ENCODE results near the gene TUBA8. TPM values are rescaled to one million over a fixed set of nuclear protein-coding genes. Genes with fewer than 3 reads are reported as not detected.
"Not testable (repeated sequence)": the region's sequence is repeated elsewhere in the genome, so short reads cannot be mapped to it uniquely, and the experiment has no call there.

The TUBA8 gene
- total and polyA plus RNA-seq, 2 donors (not counting 3 experiments of a cell fraction or from before 2014, with no cell fraction given): 6.9 to 8.9 TPM

DNA sequence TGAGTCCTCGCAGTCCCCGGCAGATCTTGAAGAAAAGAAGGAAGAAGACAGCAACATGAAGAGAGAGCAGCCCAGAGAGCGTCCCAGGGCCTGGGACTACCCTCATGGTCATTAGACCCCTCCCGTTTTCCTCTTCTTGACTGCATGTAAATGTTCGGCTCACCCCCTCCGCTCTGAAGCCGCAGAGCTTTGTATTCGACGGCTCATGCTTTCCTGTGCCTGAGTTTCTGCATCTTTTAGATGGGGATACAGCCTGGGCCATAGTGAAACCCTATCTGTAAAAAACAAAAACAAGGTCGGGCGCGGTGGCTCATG is 47.1 kb downstream of the TUBA8 start:
- peak overlapping the region; percentile 21 for H3K9ac ChIP-seq (replicated peaks; ENCODE audit: extremely low read depth, insufficient read depth, low read length)
- peaks cover 25% of the 10 kb centered on the region for H3K79me2 ChIP-seq (ENCODE audit: control insufficient read depth, insufficient read depth, low read length)
- no peak overlapping the region for H3K4me2 ChIP-seq (ENCODE audit: insufficient read depth, low read length)
- intact Hi-C loops (cut with micrococcal nuclease): loop anchor here (2.0 kb wide), 1 partner anchor 65 kb away; no protein-coding TSS in a partner anchor
- H4K20me1 ChIP-seq (replicated peaks; ENCODE audit: control insufficient read depth, extremely low read depth, insufficient read depth, low read length): no peaks in the 10 kb centered on the region
- H3K4me3 ChIP-seq (replicated peaks in 1 of 3; ENCODE audit: insufficient read depth in 1 of 3, low read depth in 1 of 3, low read length in 3 of 3): no peak overlapping the region
- ChIA-PET POLR2A (no interaction called here), CTCF (interaction anchor here (0.6 to 2.2 kb wide), 4 partner anchors 16 to 200 kb away, joined by 3 to 10 read pairs (median 4); no protein-coding TSS in a partner anchor)
- H3K27ac ChIP-seq (ENCODE audit: insufficient read depth, low read depth, low read length): peak overlapping the region; percentile 61
- peak overlapping the region; percentile 67 for H2AFZ ChIP-seq (ENCODE audit: low read depth, low read length)
- H3K4me1 ChIP-seq (ENCODE audit: control insufficient read depth, extremely low read depth, insufficient read depth, low read length): peaks cover 22% of the 10 kb centered on the region
- DNase-seq (ENCODE audit: low read depth, low spot score) (no peak), FAIRE-seq (no peak)
- no TSS peak for BruUV-seq (replicated peaks)
- TF ChIP-seq POLR2A (IDR thresholded peaks at IDR 0.05; ENCODE audit: low read depth, low read length) (no peak), GATA2 (IDR thresholded peaks at IDR 0.05; ENCODE audit: insufficient read depth, insufficient read length, low read depth, low read length) (no peak)
- TF ChIP-seq, protein P1, sequence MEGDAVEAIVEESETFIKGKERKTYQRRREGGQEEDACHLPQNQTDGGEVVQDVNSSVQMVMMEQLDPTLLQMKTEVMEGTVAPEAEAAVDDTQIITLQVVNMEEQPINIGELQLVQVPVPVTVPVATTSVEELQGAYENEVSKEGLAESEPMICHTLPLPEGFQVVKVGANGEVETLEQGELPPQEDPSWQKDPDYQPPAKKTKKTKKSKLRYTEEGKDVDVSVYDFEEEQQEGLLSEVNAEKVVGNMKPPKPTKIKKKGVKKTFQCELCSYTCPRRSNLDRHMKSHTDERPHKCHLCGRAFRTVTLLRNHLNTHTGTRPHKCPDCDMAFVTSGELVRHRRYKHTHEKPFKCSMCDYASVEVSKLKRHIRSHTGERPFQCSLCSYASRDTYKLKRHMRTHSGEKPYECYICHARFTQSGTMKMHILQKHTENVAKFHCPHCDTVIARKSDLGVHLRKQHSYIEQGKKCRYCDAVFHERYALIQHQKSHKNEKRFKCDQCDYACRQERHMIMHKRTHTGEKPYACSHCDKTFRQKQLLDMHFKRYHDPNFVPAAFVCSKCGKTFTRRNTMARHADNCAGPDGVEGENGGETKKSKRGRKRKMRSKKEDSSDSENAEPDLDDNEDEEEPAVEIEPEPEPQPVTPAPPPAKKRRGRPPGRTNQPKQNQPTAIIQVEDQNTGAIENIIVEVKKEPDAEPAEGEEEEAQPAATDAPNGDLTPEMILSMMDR (IDR thresholded peaks at IDR 0.05; ENCODE audit: extremely low read depth in 1 of 2, insufficient read depth in 1 of 2, low read depth in 1 of 2, low read length in 2 of 2): no peak
- no peaks in the 10 kb centered on the region for H3K9me3 ChIP-seq (replicated peaks; ENCODE audit: control insufficient read depth, insufficient read depth, low read length)
- no peaks in the 10 kb centered on the region for H3K9me1 ChIP-seq (replicated peaks; ENCODE audit: control insufficient read depth, extremely low read depth, insufficient read depth, low read length)
- H3K36me3 ChIP-seq (ENCODE audit: control insufficient read depth in 2 of 2, extremely low read depth in 1 of 2, insufficient read depth in 2 of 2, low read length in 2 of 2): no peaks in the 10 kb centered on the region
- H3K27me3 ChIP-seq (ENCODE audit: control insufficient read depth in 2 of 2, insufficient read depth in 2 of 2, low read length in 2 of 2): no peaks in the 10 kb centered on the region
- dilution Hi-C loops (cut with MboI; ENCODE audit: extremely low pct_ligation_motif_present, low sequenced_read_pairs): no loop called here

DNA sequence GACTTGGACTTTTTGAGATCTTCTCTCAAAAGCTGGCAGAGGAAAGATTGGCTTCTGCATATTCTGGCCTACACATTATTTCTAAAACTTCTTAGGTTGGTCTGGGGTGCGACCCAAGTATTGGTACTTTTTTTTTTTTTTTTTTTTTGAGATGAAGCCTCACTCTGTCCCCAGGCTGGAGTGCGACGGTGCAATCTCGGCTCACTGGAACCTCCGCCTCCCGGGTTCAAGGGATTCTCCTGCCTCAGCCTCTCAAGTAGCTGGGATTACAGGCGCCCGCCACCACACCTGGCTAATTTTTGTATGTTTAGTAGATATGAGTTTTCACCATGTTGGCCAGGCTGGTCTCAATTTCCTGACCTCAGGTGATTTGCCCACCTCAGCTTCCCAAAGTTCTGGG is 50.0 kb downstream of the TUBA8 start:
- H3K36me3 ChIP-seq (ENCODE audit: control insufficient read depth in 2 of 2, extremely low read depth in 1 of 2, insufficient read depth in 2 of 2, low read length in 2 of 2); H3K9me1 ChIP-seq (replicated peaks; ENCODE audit: control insufficient read depth, extremely low read depth, insufficient read depth, low read length); H3K9me3 ChIP-seq (replicated peaks; ENCODE audit: control insufficient read depth, insufficient read depth, low read length); H3K4me2 ChIP-seq (ENCODE audit: insufficient read depth, low read length); H2AFZ ChIP-seq (ENCODE audit: low read depth, low read length); dilution Hi-C loops (cut with MboI; ENCODE audit: extremely low pct_ligation_motif_present, low sequenced_read_pairs); BruUV-seq (replicated peaks); intact Hi-C loops (cut with micrococcal nuclease); H3K9ac ChIP-seq (replicated peaks; ENCODE audit: extremely low read depth, insufficient read depth, low read length); DNase-seq (ENCODE audit: low read depth, low spot score); POLR2A ChIA-PET; H3K27me3 ChIP-seq (ENCODE audit: control insufficient read depth in 2 of 2, insufficient read depth in 2 of 2, low read length in 2 of 2); CTCF ChIA-PET; FAIRE-seq; H4K20me1 ChIP-seq (replicated peaks; ENCODE audit: control insufficient read depth, extremely low read depth, insufficient read depth, low read length); H3K79me2 ChIP-seq (ENCODE audit: control insufficient read depth, insufficient read depth, low read length); H3K4me3 ChIP-seq (replicated peaks in 1 of 3; ENCODE audit: insufficient read depth in 1 of 3, low read depth in 1 of 3, low read length in 3 of 3); H3K27ac ChIP-seq (ENCODE audit: insufficient read depth, low read depth, low read length): not testable (repeated sequence)
- H3K4me1 ChIP-seq (ENCODE audit: control insufficient read depth, extremely low read depth, insufficient read depth, low read length): peaks cover 22% of the 10 kb centered on the region

- BruUV-seq (replicated peaks); H3K36me3 ChIP-seq (ENCODE audit: control insufficient read depth in 2 of 2, extremely low read depth in 1 of 2, insufficient read depth in 2 of 2, low read length in 2 of 2); H3K9ac ChIP-seq (replicated peaks; ENCODE audit: extremely low read depth, insufficient read depth, low read length); POLR2A ChIA-PET; H3K4me2 ChIP-seq (ENCODE audit: insufficient read depth, low read length); H3K9me1 ChIP-seq (replicated peaks; ENCODE audit: control insufficient read depth, extremely low read depth, insufficient read depth, low read length); FAIRE-seq; DNase-seq (ENCODE audit: low read depth, low spot score); H2AFZ ChIP-seq (ENCODE audit: low read depth, low read length); H3K9me3 ChIP-seq (replicated peaks; ENCODE audit: control insufficient read depth, insufficient read depth, low read length); CTCF ChIA-PET; H3K27ac ChIP-seq (ENCODE audit: insufficient read depth, low read depth, low read length); H4K20me1 ChIP-seq (replicated peaks; ENCODE audit: control insufficient read depth, extremely low read depth, insufficient read depth, low read length); H3K27me3 ChIP-seq (ENCODE audit: control insufficient read depth in 2 of 2, insufficient read depth in 2 of 2, low read length in 2 of 2); H3K4me3 ChIP-seq (replicated peaks in 1 of 3; ENCODE audit: insufficient read depth in 1 of 3, low read depth in 1 of 3, low read length in 3 of 3); dilution Hi-C loops (cut with MboI; ENCODE audit: extremely low pct_ligation_motif_present, low sequenced_read_pairs); H3K79me2 ChIP-seq (ENCODE audit: control insufficient read depth, insufficient read depth, low read length); H3K4me1 ChIP-seq (ENCODE audit: control insufficient read depth, extremely low read depth, insufficient read depth, low read length); intact Hi-C loops (cut with micrococcal nuclease): not testable (repeated sequence)
These were observed 53.2 kb downstream of the TUBA8 start for GRCh38 chr22:18163843-18164242.

DNA sequence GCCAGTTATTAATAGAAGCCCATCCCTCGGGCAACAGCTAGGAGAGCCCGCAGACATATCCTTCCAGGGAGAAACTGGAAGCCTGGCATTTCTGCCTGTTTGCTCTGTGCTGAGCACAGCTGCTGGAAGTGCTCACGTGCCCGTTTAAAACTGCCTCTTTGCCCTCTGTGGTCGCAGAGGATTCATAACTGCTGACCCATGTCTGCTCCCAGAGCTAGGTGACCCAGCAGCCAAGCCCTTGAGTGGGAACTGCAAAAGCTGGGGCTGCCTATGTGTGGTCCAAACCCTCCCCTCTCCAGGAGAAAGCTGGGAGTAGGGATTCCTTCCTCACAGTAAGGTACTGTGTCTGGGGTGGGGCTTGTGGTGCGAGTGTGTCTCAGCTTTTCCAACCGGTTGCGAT is 54.0 kb downstream of the TUBA8 start:
- H3K27me3 ChIP-seq (ENCODE audit: control insufficient read depth in 2 of 2, insufficient read depth in 2 of 2, low read length in 2 of 2); H3K79me2 ChIP-seq (ENCODE audit: control insufficient read depth, insufficient read depth, low read length); H3K9me3 ChIP-seq (replicated peaks; ENCODE audit: control insufficient read depth, insufficient read depth, low read length); H3K4me3 ChIP-seq (replicated peaks in 1 of 3; ENCODE audit: insufficient read depth in 1 of 3, low read depth in 1 of 3, low read length in 3 of 3); H3K9ac ChIP-seq (replicated peaks; ENCODE audit: extremely low read depth, insufficient read depth, low read length); BruUV-seq (replicated peaks); H3K36me3 ChIP-seq (ENCODE audit: control insufficient read depth in 2 of 2, extremely low read depth in 1 of 2, insufficient read depth in 2 of 2, low read length in 2 of 2); H3K27ac ChIP-seq (ENCODE audit: insufficient read depth, low read depth, low read length); intact Hi-C loops (cut with micrococcal nuclease); FAIRE-seq; H3K9me1 ChIP-seq (replicated peaks; ENCODE audit: control insufficient read depth, extremely low read depth, insufficient read depth, low read length); H3K4me1 ChIP-seq (ENCODE audit: control insufficient read depth, extremely low read depth, insufficient read depth, low read length); H2AFZ ChIP-seq (ENCODE audit: low read depth, low read length); POLR2A ChIA-PET; CTCF ChIA-PET; dilution Hi-C loops (cut with MboI; ENCODE audit: extremely low pct_ligation_motif_present, low sequenced_read_pairs); H3K4me2 ChIP-seq (ENCODE audit: insufficient read depth, low read length); DNase-seq (ENCODE audit: low read depth, low spot score); H4K20me1 ChIP-seq (replicated peaks; ENCODE audit: control insufficient read depth, extremely low read depth, insufficient read depth, low read length): not testable (repeated sequence)
